Activated CD8-positive, alpha-beta memory T cell treated with anti-CD3 and anti-CD28 coated beads for 36 hours (primary cell): ENCODE results near the gene ATP2A3. TPM values are rescaled to one million over a fixed set of nuclear protein-coding genes. Genes with fewer than 3 reads are reported as not detected.

Experiments used
- CTCF ChIA-PET: fragments of 350-600 bp; sonication (Branson Sonifier 250); formaldehyde crosslinking; loops from one replicate; lab custom pipeline; 2021; ENCODE audit warnings: antibody characterized with exemption; lab: Charles Lee
- POLR2A ChIA-PET: fragments of 350-600 bp; sonication (Branson Sonifier 250); formaldehyde crosslinking; loops from one replicate; lab custom pipeline; 2021; ENCODE audit warnings: antibody characterized with exemption; lab: Charles Lee
- total RNA-seq, 2 experiments: library from RNA; stranded (reverse); gene quantifications; one replicate each; pipeline ENCODE4 v1.2.3, GENCODE V29; 2021

Gene ATP2A3
- total RNA-seq, 2 experiments from 2014 or later, result 112 to 116 TPM

DNA sequence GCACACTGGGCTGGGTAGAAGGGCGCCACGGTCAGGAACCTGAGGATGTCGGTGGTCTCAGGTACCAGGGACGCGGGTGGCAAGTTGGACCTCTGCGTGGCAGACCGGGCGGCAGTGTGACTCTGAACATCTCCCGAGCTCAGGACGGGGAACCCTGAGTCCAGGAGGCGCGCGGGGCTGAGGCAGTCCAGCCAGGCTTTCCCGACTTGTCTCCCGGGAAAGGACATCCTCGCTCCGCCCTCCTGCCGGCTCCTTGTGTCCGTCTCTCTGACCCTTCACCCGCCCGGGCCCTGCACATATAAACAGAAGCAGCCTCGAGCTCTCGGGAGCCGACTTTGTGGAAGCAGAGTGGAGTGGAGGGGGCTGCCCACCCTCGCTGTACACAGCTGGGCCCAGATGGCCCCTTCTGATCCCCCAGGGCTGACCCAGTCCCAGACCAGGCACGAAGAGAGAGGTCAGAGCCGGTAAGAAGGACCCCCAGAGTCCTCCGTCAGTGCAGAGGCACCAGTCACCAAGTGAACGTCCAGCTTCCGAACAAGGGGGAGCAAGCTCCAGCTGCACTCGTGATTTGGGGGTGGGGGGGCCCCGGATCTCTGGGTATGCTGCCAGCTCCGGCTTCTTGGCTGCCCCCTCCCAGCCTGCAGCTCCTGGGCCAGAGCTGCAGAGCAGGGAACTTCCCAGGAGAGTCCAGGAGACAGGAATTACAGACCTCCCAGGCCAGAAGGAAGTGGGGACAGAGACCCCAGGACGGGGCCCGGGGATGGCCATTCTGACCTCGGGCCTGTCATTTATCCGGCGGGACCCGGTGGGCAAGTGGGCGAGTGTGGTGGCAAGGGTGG lies 39.5 kb downstream of the ATP2A3 start:
- POLR2A ChIA-PET, result no interaction called here
- CTCF ChIA-PET, result interaction anchor here (2.5 kb wide), 1 partner anchor 11 kb away, joined by 7 read pairs; no protein-coding TSS in a partner anchor

DNA sequence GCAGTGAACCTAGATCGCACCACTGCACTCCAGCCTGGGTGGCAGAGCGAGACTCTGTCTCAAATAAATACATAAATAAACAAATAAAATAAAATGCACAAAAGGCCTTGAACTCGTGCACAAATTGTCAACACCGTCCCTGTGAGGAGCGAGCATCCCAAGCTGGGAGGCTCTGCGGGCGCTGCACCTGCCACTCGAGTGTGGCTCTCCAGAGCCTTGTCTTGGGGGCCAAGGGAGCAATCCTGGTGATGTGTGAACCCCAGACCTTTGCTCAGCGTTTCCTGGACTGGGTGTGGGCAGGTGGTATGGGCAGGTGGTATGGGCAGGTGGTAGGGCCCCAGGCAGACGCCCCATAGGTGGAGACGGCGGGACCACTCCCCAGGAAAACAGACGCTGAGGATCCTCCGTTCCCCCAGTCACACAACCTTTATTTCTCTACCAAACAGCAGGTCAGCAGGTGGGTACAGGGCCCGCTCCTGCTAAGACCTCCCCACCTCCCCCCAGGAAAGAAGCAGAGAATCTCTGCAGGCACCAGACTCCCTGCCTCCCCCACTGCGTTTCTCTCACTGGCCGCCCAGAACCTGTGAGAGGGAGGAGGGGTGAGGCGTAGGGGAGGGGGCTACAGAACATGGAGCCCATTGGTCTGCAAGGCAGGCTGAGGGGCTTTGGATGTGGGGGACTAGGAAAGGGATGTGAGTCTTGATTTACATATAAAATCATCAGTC lies 40.6 kb downstream of the ATP2A3 start:
- POLR2A ChIA-PET, result no interaction called here
- CTCF ChIA-PET, result interaction anchor here (2.0 to 2.5 kb wide), 2 partner anchors 10 kb away, joined by 7 to 10 read pairs; no protein-coding TSS in a partner anchor

DNA sequence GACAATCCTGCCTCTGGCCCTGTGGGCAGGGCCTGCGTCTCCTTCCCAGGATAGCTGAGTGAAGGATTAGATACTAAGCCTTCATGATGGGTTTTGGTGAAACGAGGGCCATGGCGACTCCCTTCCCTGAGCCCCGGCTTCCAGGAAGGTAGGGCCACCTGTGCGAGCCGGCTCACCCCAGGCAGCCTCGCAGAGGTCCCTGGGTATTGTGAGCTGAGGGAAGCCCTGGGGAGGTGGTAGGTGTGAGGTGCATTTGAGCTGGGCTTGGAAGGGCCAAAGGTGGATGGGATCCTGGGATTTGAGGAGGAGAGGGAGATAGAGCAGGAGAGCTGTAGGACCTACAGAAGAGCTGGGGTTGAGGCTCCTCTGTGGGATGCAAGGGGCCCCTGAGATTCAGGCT lies 41.5 kb downstream of the ATP2A3 start:
- POLR2A ChIA-PET, result no interaction called here

DNA sequence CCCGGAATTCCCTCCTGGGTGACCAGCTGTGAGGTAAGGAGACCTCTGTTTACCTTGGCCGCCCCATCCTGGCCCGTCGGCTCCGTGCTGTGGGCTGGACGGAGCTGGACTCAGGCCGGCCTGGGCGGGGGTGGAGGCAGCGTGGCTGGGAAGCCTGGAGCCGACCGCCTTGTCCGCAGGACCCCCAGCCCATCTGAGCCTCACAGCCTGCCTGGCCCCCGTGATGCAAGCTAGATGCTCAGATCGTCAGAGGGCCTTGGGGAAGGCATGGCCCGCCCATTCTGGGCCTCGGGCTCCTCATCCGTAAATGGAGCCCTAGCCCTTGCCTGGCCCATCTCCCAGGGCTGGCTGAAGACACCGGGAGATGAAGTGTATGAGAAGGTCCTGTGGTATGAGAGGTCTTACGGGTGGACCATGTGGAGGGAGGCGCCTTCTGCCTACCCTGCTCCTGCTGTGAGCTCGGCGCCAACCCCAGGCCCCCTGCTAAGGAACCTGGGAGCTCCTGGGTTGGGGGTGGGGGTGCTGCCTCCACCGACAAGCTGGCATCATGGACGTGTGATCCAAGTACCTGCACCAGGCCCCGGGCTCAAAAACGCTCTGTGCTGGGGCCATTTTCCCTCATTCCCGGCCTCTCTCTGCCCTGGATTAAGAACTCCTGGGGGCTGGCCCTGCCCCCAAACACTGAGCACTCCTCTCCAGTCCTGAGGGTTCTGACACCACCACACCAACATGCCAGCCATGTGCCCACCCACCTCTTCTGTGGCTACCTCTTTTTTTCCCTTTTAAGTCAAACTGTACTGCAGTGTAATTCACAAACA lies 42.5 kb downstream of the ATP2A3 start:
- POLR2A ChIA-PET, result no interaction called here
- CTCF ChIA-PET, result interaction anchor here (2.0 kb wide), 1 partner anchor 8 kb away, joined by 10 read pairs; no protein-coding TSS in a partner anchor

More for the DNA sequence above, 41.5 kb downstream of the ATP2A3 start:
- CTCF ChIA-PET, result interaction anchor here (2.0 kb wide), 1 partner anchor 9 kb away, joined by 10 read pairs; no protein-coding TSS in a partner anchor

DNA sequence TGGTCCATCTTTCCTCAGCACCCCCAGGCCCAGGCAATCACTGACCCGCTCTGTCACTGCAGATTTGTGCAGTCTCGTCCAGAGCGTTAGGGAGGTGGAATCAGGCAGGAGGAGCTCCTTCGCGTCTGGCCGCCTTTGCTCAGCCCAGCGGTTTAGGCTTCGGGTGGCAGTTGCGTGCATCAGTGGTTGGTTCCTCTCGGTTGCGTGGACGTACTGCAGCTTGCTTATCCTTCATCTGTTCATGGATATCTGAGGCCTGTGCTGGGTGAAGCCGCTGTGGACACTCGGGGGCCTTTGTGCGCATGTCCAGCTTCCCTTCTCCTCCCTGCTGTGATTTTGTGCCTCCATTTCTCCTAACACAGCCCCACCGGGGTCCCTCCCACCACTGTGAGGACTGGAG lies 43.2 kb downstream of the ATP2A3 start:
- POLR2A ChIA-PET, result no interaction called here
- CTCF ChIA-PET, result no interaction called here

DNA sequence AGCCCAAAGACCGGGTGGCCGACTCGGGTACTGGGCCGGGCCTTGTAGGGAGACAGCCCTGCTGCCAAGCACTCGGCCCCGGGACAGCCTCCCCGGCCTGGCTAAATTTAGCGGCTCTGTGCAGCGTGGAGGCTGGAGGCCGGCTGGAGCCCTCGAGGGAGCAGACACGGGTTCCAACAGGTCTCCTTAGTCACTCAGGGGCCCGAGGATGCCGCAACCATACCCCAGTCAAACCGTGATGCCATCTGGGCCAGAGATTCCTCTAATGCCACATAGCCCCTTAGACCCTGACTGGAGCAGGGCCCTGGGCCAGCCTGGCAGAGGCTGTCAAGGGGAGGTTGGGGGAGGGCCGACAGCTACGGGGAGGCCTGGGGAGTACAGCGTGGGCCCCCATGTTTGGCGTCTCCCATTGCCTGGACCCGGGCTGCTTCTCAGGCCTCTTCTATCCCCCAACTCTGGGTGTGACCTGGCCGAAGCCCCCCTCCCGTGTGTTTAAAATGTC lies 45.1 kb downstream of the ATP2A3 start:
- ChIA-PET POLR2A (no interaction called here), CTCF (no interaction called here)

DNA sequence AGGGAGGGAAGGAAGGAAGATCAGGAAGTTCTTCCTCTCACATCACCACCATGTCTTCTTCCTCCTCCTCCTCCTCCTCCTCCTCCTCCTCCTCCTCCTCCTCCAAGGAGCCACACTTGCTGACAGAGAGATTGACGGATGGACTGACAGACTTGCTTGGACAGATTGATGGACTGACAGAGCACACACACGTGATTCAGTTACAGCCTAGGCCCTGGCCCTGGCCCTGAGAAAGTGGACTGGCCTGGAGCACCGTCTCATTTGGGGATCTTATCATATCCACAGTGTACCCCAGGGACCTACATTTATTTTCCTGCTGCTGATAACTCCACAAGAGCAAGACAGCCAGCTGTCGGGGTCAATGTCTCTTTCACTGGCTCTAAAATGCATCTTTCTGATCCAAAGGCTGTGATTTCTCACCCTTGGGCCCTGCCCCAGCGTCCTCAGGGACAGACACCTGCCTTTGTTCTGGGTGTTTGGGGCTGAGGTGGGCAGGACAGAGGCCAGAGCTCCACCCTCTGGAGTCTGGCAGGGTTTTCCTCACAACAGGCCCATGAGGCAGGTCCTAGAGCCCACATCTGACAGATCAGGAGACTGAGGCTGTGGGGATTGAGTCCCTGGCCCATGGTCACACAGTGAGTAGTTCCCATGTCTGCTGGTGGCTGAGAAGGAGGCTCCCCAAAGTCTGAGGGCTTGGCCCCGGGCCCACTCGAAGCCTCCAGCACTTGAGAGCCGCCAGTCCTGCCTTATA lies 45.7 kb downstream of the ATP2A3 start:
- ChIA-PET POLR2A (no interaction called here), CTCF (no interaction called here)

DNA sequence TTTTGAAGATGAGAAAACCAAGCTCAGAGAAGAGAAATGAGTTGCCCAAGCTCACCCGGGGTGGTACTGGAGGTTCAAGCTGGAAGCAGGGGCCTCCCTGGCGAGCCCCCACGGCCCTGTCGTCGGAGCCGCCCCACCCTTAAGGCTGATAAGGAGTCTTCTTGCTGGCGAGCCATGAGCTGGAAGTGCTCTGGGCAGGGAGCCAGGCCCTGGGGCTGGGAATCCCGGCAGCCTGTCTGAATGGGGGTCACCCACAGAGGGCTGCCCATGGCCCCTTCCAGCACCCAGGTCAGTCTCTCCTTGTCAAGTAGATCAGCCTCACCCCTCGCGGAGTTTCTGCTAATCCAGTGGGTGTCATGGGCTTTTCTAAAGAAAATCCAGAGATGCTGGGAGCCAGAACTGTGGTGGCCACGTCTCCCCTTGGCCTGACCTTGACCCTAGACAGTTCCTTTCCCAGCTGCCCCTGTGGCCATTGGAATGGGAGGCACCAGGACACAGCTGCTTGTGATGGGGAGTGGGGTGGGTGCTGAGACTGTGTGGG lies 46.8 kb downstream of the ATP2A3 start:
- POLR2A ChIA-PET, result no interaction called here
- CTCF ChIA-PET, result interaction anchor here (1.0 to 1.8 kb wide), 4 partner anchors 14 to 87 kb away, joined by 3 to 4 read pairs (median 3); no protein-coding TSS in a partner anchor

DNA sequence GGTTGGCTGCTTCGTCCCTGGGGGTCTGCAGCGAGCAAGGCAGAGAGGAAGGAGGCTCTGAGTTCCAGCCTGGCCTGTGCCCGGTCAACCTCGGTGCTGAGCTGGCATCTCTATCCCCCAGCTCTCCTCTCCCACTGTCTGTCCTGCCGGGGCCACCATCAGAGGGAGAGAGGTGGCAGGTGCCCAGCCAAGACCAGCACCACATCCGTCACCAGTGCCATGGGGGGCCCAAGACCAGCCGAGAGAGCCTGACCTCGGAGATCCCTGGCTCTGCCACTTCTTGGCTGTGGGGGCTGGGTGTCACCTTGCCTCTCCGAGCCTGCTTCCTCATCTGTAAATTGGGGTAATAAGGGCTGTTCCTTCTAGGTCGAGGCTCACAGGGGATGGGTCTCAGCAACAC lies 47.4 kb downstream of the ATP2A3 start:
- CTCF ChIA-PET, result interaction anchor here (1.0 to 1.8 kb wide), 5 partner anchors 14 to 87 kb away, joined by 3 to 4 read pairs (median 3); no protein-coding TSS in a partner anchor
- POLR2A ChIA-PET, result interaction anchor here (1.2 kb wide), 2 partner anchors 24 to 48 kb away, joined by 3 to 7 read pairs; partner anchors contain the start of gene CAMKK1

DNA sequence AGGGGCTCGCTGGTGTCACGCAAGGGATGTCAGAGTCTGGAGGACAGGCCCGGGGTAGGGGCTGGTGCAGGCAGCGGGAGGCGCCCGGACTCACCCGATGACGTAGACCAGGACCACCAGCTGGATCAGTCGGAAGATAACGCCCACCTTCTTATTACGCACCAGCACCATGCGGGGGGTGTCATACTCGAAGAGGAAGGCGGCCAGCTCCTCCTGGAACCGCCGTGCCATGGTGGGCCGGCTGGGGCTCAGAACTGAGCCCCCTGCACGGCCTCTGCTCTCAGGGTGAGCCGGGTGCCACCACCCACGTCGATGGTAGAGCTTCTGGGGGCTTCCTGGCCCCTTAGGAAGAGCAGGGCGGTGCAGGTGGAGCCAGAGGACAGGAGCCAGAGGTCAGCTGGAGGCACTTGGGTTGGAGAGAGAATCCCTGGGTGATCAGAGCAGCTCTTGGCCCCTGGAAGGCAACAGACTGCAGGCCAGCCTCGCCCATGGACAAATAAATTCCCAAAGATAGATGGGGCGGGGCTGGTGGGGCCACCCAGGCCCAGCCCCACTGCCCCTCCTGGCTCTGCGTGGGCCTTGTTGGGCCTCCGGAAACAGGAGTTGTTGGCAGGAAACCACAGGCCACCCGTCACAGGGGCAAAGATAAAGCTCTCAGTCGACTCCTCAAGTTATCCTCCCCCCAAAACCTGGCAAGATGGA lies 48.1 kb downstream of the ATP2A3 start, which contains the start of gene P2RX1:
Gene P2RX1, minus strand, starts transcription at position 471 of the 702 bp plus-strand sequence. Its CDS starts 240 bp downstream, at position 231.
- POLR2A ChIA-PET, result interaction anchor here (1.2 kb wide), 2 partner anchors 23 to 49 kb away, joined by 3 to 7 read pairs; partner anchors contain the start of gene CAMKK1

DNA sequence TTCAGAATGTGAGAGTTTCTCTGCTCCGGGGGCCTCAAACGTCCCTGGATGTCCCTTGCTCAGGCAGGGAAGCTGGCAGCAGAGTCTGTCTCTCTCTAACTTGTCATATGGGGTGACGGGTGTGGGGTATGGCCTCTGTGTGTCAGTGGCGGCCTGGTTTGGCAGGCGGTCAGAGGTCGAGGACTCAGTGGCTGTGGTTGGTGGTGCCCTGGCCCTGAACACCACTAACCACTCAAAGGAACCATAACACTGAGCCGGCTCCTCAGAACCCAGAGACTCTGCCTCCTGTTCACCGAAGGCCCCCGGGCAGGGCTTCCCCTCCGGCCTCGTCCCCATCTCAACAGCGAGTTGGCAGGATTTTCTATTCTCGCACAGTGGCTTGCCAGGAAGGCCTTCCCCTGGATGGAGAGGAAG lies 48.6 kb downstream of the ATP2A3 start:
- CTCF ChIA-PET, result interaction anchor here (0.8 to 2.2 kb wide), 5 partner anchors 12 to 159 kb away, joined by 3 to 14 read pairs (median 4); no protein-coding TSS in a partner anchor
- POLR2A ChIA-PET, result interaction anchor here (1.2 kb wide), 1 partner anchor 23 kb away, joined by 3 read pairs; the partner anchor contains the start of gene CAMKK1

More for the DNA sequence above, 48.1 kb downstream of the ATP2A3 start, which contains the start of gene P2RX1:
- CTCF ChIA-PET, result interaction anchor here (0.6 to 1.8 kb wide), 7 partner anchors 11 to 88 kb away, joined by 3 to 4 read pairs (median 3); no protein-coding TSS in a partner anchor

DNA sequence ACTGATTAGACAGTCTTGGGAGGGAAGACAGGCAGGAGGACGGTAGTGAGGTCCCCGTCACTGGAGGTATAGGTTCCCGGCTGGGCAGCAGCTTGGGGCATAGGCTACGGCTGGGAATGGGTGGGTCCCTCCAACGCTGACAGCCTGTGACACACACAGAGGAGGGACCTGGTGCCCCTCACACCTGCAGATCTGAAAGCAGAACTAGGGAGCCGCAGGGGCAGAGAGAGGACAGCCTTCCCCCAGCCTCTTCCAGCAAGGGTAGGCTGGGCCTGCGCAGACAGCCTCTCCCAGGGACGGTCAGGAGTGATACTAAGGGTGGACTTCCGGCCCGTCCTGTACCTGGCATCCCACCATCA lies 49.9 kb downstream of the ATP2A3 start:
- ChIA-PET CTCF (interaction anchor here (0.6 to 2.6 kb wide), 37 partner anchors 8 to 244 kb away, joined by 3 to 16 read pairs (median 5); partner anchors contain the start of genes ATP2A3 and NCBP3), POLR2A (no interaction called here)

DNA sequence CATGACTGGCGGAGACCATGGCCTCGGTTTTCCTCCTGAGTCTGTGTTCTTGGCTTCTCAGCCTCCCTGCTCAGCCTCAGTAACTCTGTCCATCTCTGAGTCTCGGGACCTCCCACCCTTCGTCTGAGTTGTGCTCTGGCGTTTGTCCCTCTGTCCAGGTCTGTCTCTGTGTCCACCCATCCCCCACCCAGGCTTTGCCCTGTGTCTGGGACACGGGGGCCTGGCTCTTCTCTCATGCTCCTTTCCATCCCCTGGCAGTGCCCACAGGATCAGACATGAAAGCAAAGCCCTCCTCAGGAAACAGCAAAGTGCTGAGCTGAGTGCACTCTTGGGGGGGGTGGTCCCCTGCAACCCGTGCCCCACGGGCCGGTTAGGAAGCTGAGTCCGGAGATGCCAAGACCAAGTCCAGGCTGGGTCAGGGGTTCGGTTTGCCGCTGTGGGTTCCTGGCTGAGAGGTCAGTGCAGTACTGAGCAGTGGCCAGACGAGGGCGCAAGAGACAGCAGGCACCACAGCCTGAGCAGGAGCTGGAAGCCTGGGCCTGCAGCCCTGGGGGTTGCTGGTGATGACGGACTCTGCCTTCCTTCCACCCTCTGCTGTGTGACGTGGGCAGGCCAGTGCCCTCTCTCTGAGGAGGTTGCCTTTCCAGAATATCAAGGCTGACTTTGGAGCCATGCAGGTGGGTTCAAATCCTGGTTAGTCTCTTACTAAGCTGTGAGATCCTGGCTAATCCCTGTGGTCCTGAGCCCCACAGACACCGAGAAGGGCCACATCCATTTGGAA lies 50.5 kb downstream of the ATP2A3 start:
- ChIA-PET CTCF (interaction anchor here (0.6 to 2.6 kb wide), 39 partner anchors 9 to 245 kb away, joined by 3 to 16 read pairs (median 5); partner anchors contain the start of genes ATP2A3 and NCBP3), POLR2A (no interaction called here)

DNA sequence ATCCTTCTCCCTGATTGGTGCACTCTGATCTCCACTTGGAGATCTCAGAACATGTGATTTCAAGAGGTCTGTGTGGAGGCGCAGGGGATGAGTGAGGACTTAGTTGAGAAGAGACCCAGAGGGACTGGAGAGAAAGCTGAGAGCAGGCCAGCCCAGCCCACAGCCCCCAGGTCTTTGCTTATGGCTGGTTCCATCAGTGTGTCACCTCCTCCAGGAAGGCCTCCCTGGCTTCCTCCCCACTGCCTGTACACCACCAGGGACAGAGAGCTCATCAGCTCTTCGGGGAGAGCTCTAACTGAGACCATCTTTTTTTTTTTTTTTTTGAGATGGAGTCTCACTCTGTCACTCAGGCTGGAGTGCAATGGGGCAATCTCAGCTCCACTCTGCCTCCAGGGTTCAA lies 51.4 kb downstream of the ATP2A3 start:
- CTCF ChIA-PET, result interaction anchor here (1.1 to 2.6 kb wide), 17 partner anchors 10 to 184 kb away, joined by 3 to 16 read pairs (median 7); partner anchors contain the start of genes ATP2A3 and NCBP3
- POLR2A ChIA-PET, result no interaction called here

DNA sequence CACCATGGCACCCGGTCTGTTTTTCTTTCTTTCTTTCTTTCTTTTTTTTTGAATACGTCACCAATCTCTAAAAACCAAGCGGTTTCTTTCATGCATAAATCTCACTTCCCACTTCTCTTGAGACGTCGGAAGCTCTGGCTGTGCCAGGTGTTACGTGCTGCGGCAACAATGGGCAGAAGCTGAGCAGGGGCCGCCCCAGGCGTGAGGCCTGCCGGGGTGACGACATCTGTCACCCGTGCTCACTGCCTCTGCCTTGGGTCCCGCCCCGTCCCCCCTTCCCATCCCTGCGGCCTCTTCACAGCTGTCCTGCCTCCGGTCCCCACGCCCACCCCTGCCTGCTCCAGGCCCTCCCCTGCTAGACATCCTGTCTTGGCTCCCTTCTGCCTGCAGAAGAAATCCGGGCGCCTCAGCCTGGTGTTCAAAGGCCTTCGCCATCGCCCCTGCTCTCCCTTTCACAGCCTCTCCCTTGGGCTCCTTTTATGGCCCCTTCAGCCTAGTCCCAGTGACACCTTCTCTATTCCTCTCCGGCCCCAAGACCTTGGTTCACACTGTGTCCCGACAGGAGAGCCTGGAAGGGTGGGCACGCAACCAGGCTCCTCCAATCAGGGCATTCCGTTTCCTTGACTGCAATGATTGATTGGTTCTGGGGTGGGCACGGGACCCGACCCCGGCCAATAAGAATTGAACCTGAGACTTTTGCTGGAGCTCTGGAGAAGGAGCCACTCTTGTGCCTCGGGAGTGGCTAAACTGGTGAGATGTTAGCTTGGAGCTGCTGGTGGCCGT lies 52.8 kb downstream of the ATP2A3 start:
- ChIA-PET POLR2A (no interaction called here), CTCF (interaction anchor here (0.8 to 1.6 kb wide), 4 partner anchors 17 to 162 kb away, joined by 3 to 6 read pairs (median 3); no protein-coding TSS in a partner anchor)
